Measurements from ENCODE around the gene FBXO10.
"Not testable (repeated sequence)": the region's sequence is repeated elsewhere in the genome, so short reads cannot be mapped to it uniquely, and the experiment has no call there.

FBXO10 gene, protein sequence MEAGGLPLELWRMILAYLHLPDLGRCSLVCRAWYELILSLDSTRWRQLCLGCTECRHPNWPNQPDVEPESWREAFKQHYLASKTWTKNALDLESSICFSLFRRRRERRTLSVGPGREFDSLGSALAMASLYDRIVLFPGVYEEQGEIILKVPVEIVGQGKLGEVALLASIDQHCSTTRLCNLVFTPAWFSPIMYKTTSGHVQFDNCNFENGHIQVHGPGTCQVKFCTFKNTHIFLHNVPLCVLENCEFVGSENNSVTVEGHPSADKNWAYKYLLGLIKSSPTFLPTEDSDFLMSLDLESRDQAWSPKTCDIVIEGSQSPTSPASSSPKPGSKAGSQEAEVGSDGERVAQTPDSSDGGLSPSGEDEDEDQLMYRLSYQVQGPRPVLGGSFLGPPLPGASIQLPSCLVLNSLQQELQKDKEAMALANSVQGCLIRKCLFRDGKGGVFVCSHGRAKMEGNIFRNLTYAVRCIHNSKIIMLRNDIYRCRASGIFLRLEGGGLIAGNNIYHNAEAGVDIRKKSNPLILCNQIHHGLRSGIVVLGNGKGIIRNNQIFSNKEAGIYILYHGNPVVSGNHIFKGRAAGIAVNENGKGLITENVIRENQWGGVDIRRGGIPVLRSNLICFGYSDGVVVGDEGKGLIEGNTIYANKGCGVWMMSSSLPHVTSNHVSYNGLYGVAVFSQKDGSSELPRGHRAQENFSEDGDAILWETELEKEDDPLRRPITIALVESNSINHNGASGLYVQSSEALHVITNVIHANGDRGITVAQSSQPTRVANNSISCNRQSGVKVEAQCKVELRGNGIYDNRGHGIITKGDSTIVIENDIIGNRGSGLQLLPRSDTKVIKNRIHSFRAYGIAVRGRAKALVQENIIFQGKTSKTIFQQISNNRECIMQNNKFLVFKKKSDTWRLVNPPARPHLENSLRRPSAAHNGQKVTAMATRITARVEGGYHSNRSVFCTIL

DNA sequence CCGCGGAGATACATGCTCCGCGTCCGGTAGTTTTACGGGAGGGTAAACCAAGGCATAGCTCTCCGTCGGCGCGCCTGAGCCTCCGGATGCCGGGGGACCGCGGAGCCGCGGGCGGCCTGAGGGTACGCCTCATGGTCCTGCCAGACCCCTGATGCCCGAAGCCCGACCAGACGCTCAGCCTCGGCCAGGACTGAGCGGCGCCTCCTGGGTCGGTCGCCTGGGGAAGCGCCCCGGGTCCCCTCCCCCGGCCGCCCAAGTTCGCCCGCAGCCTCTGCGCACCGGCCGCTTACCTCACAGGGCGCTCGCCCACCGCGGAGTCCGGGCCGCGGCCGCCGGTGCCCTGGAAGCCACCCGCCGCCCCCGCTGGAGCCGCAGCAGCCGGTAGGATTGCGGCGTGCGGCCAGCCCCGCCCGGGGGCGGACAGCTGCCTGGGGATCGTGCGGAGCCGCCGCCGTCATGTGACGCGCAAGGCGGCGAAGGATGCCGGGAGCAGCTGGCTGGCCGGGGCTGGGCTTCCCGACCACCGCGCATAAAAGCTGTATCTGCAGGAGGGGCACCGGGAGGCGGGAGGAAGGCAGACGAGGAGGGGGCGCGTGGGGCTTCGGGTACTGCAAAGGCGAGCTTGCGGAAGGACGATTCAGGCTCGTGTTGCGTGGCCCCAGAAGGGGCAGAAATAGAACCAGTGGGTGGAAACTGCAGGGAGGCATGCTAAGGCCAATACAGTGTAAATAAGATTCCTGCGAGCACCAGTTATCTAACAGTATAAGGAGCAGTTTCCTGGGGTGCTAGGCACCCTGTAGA, at the start of gene FBXO10:
FBXO10 (minus strand) TSS at position 460 of the 801 bp plus-strand sequence. CDS start 34,612 bp downstream, outside the sequence.
- DNase-seq (ENCODE audit: low spot score), result peak; percentile 11

GRCh38 chr9:37625758-37626147, 49.6 kb upstream of the FBXO10 start:
- no peak for DNase-seq (ENCODE audit: low spot score)

- no peak for DNase-seq (ENCODE audit: low spot score)
Observed at GRCh38 chr9:37625036-37625757, 49.0 kb upstream of the FBXO10 start.

- DNase-seq (ENCODE audit: low spot score), result no peak
Observed at GRCh38 chr9:37624073-37624472, 47.9 kb upstream of the FBXO10 start.

GRCh38 chr9:37623267-37623666, 47.1 kb upstream of the FBXO10 start:
- no peak for DNase-seq (ENCODE audit: low spot score)

DNA sequence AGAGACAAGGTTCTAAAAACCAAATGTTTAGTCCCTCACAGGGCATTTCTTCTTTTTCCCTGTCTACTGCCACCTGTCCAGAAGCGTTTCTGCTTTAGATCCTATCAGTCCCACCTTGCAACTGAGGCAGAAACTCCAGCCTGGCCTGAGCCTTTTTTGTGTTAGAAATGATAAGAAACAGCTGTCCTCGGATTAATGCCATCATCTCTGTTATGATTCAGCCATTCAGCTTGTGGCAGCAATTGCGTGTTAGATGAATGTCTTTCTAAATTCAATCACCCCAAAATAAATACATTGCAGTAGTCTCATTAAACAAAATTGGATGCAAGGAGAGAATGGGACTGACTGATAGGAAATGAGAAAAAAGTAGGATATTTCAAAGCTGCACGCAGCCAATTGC, 46.3 kb upstream of the FBXO10 start:
- no peak for DNase-seq (ENCODE audit: low spot score)

DNA sequence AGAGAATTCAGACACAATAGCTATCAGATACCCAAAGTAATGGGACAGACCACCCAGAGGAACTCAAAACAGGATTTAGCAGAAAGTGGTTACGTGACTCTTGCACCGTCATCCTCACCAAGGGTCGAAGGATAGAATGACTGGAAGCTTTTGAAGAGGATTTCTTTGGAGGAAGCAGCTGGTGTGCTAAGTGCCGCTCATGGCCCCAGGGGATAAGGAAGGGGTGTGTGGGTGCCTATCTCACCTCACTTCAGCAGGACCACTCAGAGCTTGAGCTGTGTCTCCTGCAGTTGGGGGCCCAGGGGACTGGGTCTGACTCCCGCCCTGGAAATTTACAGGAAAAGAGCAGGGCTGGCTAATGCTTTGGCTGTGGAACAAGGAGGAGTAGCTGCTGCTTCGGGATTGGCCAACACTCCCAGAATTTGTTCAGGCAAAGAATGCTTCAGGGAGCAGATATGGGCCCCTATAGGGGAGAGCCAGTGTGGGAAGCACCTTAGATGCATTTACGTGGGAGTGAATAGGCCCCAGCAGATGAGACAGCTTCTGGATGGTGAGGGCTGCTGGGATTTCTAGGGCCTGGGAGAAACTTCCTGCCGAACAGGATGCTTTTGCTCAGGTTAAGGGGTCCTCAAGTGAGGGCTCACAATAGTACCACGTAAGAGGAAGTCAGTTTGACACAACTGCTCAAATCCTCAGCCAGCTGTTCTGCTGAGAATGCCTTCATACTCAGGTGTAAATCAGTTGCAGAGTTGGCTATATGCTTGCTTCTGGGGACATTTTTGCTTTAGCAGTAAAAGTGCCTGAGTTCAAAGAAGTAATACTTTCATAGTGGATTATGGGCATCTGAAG, 45.3 kb upstream of the FBXO10 start:
- no peak for DNase-seq (ENCODE audit: low spot score)

GRCh38 chr9:37620396-37620795, 44.2 kb upstream of the FBXO10 start:
- DNase-seq (ENCODE audit: low spot score), result no peak

DNA sequence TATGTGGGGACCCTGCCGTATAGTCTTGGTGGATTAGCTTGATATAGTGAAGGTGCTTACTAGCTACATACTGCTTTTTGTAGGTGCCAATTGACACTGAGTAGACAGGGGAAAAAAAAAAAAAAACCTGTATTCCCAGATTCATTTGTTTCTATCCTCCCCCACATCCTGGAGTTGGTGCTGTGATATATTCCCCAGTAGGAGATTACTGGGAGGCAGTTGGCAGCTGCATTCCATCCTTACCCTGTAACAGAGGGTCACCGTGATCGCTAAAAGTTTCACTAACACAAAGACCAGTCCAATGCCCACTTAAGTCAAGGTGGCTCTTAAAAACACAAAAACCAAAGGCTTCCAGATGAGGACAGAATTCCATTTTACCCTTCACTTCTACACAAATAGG, 43.6 kb upstream of the FBXO10 start:
- no peak for DNase-seq (ENCODE audit: low spot score)

- no peak for DNase-seq (ENCODE audit: low spot score)
Observed at GRCh38 chr9:37618817-37619216, 42.6 kb upstream of the FBXO10 start.

DNA sequence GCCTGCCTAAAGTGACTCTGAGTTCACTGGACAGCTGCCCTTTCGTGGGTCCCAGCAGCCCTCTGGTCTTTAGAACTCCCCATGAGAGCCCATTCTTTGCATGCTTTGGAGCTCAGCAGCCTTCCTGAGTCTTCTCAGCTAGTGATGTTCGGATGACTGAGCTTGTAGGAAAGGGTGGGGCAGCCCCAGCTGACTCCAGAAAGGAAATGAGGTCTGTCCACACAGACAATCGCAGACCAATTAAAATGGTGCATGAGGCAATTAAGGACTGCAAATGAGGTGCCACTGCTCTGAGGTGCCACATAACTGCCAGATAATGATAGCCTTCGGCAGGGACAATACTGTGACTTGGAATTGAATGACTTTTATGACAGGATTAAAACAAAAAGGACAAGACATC, 41.7 kb upstream of the FBXO10 start:
- DNase-seq (ENCODE audit: low spot score), result no peak

DNA sequence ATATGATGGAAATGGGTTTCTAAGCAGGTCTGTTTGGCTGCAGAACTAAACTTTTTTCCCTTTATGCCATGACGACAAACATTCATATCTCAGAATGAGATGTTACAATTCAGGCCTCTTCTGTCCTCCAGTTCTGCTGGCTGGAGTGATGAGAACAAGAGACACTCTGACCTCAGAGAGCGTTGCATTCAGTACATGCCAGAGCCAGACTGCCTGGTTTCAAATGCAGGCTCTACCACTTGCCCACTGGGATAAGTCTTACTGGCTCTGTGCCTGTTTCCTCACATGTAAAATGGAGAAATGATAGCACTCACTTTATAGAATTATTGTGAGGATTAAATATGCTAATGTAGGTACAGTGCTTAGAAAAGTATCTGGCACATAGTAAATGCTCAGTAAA, 41.0 kb upstream of the FBXO10 start:
- DNase-seq (ENCODE audit: low spot score), result no peak

GRCh38 chr9:37611961-37612360, 35.8 kb upstream of the FBXO10 start:
- DNase-seq (ENCODE audit: low spot score), result no peak

GRCh38 chr9:37611014-37611413, 34.8 kb upstream of the FBXO10 start:
- DNase-seq (ENCODE audit: low spot score), result no peak

DNA sequence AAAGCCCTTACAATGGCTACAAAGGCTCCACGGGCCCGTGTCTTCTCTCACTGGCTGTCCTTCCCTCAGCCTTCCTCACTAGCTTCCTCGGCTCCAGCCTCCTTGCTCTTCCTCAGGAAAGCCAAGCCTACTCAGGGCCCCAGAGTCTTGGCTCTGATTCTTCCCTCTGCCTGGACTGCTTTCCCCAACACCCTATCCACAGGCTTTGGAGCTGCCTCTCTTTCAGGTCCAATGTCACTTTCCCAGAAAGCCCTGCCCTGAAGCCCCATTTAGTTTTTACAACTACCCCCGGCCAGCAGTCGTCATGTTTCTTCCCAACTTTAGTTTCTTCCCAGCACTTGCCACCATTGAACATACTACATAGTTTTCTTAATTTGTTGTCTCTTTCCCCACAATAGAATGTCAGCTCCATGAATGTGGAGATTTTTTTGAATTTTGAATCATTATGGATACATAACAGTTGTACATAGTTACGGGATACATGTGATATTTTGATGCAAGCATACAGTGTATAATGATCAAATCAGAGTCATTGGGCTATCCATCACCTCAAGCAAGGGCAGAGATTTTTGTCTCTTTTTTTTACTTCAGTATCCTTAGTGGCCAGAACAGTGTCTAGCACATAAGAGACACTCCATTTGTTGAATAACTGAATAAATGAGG, 33.7 kb upstream of the FBXO10 start:
- no peak for DNase-seq (ENCODE audit: low spot score)

DNA sequence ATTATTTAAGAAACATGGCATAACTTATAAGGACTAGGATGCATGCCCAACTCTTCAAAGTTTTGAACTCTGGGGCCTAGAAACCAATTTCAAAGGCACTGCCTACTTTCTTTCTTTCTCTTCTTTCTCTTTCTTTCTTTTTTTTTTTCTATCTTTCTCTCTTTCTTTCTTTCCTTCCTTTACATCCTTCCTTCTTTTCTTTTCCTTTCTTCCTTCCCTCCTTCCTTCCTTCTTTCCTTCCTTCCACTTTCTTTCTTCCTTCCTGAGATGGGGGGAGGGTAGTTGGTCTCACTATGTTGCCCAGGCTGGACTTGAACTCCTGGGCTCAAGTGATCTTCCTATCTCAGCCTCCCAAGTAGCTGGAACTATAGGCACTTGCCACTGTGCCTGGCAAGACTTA, 32.1 kb upstream of the FBXO10 start:
- no peak for DNase-seq (ENCODE audit: low spot score)

- DNase-seq (ENCODE audit: low spot score), result no peak
Observed at GRCh38 chr9:37604296-37604695, 28.1 kb upstream of the FBXO10 start.

DNA sequence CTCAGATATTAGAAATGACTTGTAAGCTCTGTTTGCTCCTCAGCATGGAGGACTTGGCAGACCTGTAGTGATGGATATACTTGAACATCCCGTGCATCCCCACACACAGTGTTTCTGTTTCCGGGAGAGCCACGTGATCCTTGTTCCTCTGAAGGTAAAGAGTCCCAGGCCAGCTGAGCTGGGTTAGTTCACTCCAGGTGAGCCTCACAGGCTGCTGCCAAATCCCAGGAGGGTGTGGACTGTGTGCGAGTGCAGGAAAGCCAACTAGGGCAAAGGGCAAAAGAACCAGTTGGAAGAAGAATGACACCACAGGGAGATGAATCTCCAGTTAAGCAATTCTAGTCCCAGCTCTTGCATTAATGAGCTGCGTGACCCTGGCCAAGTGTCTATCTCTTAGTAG, 26.6 kb upstream of the FBXO10 start:
- DNase-seq (ENCODE audit: low spot score), result no peak

DNA sequence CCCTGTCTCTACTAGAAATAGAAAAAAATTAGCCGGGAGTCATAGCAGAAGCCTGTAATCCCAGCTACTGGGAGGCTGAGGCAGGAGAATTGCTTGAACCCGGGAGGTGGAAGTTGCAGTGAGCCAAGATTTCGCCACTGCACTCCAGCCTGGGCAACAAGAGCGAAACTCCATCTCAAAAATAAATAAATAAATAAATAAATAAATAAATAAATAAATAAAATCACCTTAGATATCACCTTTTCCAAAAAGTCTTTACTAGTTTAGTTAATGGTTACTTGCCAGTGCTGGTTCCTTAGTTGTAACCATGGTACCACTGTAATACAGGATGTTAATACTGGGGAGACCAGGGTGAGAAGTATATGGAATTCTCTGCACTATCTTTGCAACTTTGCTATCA, 25.9 kb upstream of the FBXO10 start:
- not testable (repeated sequence) for DNase-seq (ENCODE audit: low spot score)

GRCh38 chr9:37596504-37596903, 20.3 kb upstream of the FBXO10 start:
- no peak for DNase-seq (ENCODE audit: low spot score)

All from CD4-positive, alpha-beta T cell treated with Interleukin-6 at 100 ng/mL for 8 hours (primary cell).